ENCODE data around the gene LIN54.

The LIN54 gene

GRCh38 chr4:82968972-82969371, 41.7 kb downstream of the LIN54 start:
- Histone ChIP-seq H4K20me1 (ENCODE audit: insufficient read depth) (no peaks in the 10 kb centered on the region), H3K9ac (no peak overlapping the region), H3K27me3 (ENCODE audit: insufficient read depth, low read depth) (no peaks in the 10 kb centered on the region), H3K4me3 (IDR thresholded peaks at IDR 0.05; ENCODE audit: insufficient read depth, low read depth, low read length) (no peak overlapping the region), H3K79me2 (ENCODE audit: insufficient read depth, low read depth) (no peaks in the 10 kb centered on the region), H2AFZ (ENCODE audit: low read depth) (no peak overlapping the region), H3K4me2 (no peak overlapping the region), H3K4me1 (ENCODE audit: low read depth, poor library complexity, severe bottlenecking) (no peaks in the 10 kb centered on the region), H3K27ac (no peak overlapping the region), H3K36me3 (ENCODE audit: insufficient read depth) (0 out of 2 replicates have a peak, but pooled peaks cover 11% of the 10 kb centered on the region)
- no peak for TF ChIP-seq CTCF (conservative IDR thresholded peaks at IDR 0.05; ENCODE audit: low read depth, low read length)

- Histone ChIP-seq H3K9ac (no peak overlapping the region), H3K27ac (no peak overlapping the region), H3K4me1 (ENCODE audit: low read depth, poor library complexity, severe bottlenecking) (no peaks in the 10 kb centered on the region), H3K27me3 (ENCODE audit: insufficient read depth, low read depth) (no peaks in the 10 kb centered on the region), H3K36me3 (ENCODE audit: insufficient read depth) (peaks cover 18% of the 10 kb centered on the region; the same call in 1 of the 2 replicates), H3K79me2 (ENCODE audit: insufficient read depth, low read depth) (no peaks in the 10 kb centered on the region), H4K20me1 (ENCODE audit: insufficient read depth) (no peaks in the 10 kb centered on the region), H3K4me3 (IDR thresholded peaks at IDR 0.05; ENCODE audit: insufficient read depth, low read depth, low read length) (no peak overlapping the region), H3K4me2 (no peak overlapping the region), H2AFZ (ENCODE audit: low read depth) (no peak overlapping the region)
- no peak for TF ChIP-seq CTCF (conservative IDR thresholded peaks at IDR 0.05; ENCODE audit: low read depth, low read length)
Measured at GRCh38 chr4:82965763-82966162, 44.9 kb downstream of the LIN54 start.

- no peak overlapping the region for H3K4me3 ChIP-seq (IDR thresholded peaks at IDR 0.05; ENCODE audit: insufficient read depth, low read depth, low read length)
- peaks cover 12% of the 10 kb centered on the region for H3K4me1 ChIP-seq (ENCODE audit: low read depth, poor library complexity, severe bottlenecking)
- no peak overlapping the region for H2AFZ ChIP-seq (ENCODE audit: low read depth)
- H3K27me3 ChIP-seq (ENCODE audit: insufficient read depth, low read depth) = no peaks in the 10 kb centered on the region
- TF ChIP-seq CTCF (conservative IDR thresholded peaks at IDR 0.05; ENCODE audit: low read depth, low read length) = no peak
- no peak overlapping the region; the same call in 1 of the 2 replicates for H3K4me2 ChIP-seq
- no peak overlapping the region for H3K27ac ChIP-seq
- no peaks in the 10 kb centered on the region for H3K79me2 ChIP-seq (ENCODE audit: insufficient read depth, low read depth)
- H3K9ac ChIP-seq = no peak overlapping the region
- no peaks in the 10 kb centered on the region for H4K20me1 ChIP-seq (ENCODE audit: insufficient read depth)
- no peaks in the 10 kb centered on the region for H3K36me3 ChIP-seq (ENCODE audit: insufficient read depth)
Measured at GRCh38 chr4:82957045-82957444, 53.6 kb downstream of the LIN54 start.

GRCh38 chr4:82954212-82954611, 56.4 kb downstream of the LIN54 start:
- Histone ChIP-seq H3K36me3 (ENCODE audit: insufficient read depth) (no peaks in the 10 kb centered on the region), H3K4me2 (no peak overlapping the region)

More at GRCh38 chr4:82954212-82954611, 56.4 kb downstream of the LIN54 start:
- no peak overlapping the region for H3K4me3 ChIP-seq (IDR thresholded peaks at IDR 0.05; ENCODE audit: insufficient read depth, low read depth, low read length)
- H3K9ac ChIP-seq = no peak overlapping the region
- no peak overlapping the region for H2AFZ ChIP-seq (ENCODE audit: low read depth)
- no peak for TF ChIP-seq CTCF (conservative IDR thresholded peaks at IDR 0.05; ENCODE audit: low read depth, low read length)
- no peak overlapping the region for H3K27ac ChIP-seq
- H3K27me3 ChIP-seq (ENCODE audit: insufficient read depth, low read depth) = no peaks in the 10 kb centered on the region
- H3K4me1 ChIP-seq (ENCODE audit: low read depth, poor library complexity, severe bottlenecking) = peaks cover 12% of the 10 kb centered on the region
- no peaks in the 10 kb centered on the region for H3K79me2 ChIP-seq (ENCODE audit: insufficient read depth, low read depth)
- H4K20me1 ChIP-seq (ENCODE audit: insufficient read depth) = no peaks in the 10 kb centered on the region
